GM19438 (cell line): ENCODE results near the gene NDE1.
"Not testable (repeated sequence)": the region's sequence is repeated elsewhere in the genome, so short reads cannot be mapped to it uniquely, and the experiment has no call there.

Source experiments
- ATAC-seq: cut with Tn5 transposase; IDR thresholded peaks from one replicate; pipeline ENCODE4 v1.9.1; 2021; ENCODE audit warnings: low read depth; ENCODE audit not compliant: unreplicated experiment

Gene NDE1

GRCh38 chr16:15620611-15621195 lies 29.3 kb upstream of the NDE1 start:
- ATAC-seq, result no peak

DNA sequence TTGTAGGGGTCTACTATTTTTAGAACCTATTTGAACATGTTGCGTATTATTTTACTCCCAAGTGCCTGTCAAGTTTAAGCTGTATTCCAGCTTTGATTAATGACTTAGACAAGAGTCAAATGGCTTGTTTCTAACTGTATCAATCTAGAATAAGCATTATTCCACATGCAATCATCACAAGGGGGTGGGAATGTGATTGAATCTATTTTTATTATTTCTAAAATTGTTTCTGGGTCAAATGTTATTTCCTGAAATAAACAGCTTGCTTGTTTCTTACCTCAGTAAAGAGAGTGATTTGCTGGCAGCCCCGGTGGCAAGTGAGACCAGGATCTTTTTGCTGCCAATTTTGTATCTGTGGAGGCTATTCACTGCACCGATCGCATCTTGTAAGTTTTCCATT lies 28.6 kb upstream of the NDE1 start:
- ATAC-seq, result no peak

- no peak for ATAC-seq
These were observed 28.2 kb upstream of the NDE1 start for GRCh38 chr16:15621889-15622288.

- no peak for ATAC-seq
These were observed 18.2 kb upstream of the NDE1 start for GRCh38 chr16:15631730-15632409.

- no peak for ATAC-seq
These were observed 14.1 kb upstream of the NDE1 start for GRCh38 chr16:15635926-15636325.

DNA sequence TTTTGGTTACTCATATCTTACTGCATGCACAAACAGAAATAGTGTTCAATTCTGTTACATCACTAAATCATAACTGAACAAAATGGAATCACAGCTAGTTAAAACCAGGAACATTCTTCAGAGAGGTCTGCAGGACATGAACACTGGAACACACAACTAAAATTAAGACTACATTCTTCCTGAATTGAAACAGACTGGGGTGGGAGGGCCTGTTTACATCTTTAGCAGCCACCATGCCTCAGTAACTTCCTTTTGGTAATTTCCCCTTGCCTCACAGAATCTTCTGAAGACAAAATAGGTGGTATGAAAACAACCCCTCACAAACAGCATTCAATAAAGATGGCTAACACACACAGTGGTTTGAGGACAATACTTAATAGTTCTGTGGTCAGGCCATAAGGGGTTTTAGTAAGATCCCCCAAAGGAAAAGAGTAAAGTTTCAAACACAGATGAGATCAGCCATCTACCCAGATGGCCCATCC lies 13.6 kb upstream of the NDE1 start:
- ATAC-seq, result no peak

- no peak for ATAC-seq
These were observed 10.9 kb upstream of the NDE1 start for GRCh38 chr16:15639061-15639568.

DNA sequence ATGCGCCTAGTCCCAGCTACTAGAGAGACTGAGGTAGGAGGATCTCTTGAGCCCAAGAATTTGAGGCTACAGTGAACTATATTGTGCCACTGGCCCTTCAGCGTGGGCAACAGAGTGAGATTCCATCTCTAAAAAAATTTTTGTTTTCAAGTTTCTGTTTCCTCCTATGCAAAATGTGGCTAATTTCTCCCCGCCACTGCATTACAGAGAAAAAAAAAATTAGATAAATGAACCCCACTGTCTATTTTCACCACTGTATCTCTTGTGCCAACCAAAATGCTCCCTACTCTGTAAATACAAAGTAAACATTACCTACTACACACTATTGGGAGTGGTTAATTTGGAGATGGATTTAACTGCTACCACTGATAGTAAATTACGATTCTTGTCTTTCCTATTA lies 9.1 kb upstream of the NDE1 start:
- ATAC-seq, result no peak

GRCh38 chr16:15641753-15642556 lies 8.1 kb upstream of the NDE1 start:
- ATAC-seq, result no peak

DNA sequence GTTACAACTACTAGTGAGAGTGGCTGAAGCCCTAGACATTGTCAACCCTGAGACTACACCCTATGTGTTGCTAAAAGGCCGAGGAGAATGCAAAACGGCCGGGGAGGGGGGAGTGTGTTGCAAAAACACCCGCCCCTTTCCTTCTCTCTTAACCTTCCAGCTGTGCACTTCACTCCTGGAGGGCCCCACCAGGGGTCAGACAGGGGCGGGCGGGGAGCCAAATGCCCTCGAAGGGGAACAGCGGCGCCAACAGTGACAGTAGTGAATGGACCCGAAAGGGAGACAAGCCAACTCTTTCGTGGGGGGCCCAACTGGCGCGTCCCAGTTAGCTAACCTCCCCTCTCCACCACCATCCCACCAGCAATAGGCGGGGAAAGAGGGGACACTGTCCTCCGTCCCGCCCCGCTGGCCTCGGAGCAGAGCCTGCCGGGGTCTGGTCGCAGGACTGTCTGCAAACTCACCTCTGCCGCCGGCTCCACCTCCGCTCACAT lies 7.4 kb upstream of the NDE1 start:
- ATAC-seq, result peak; percentile 53

- ATAC-seq, result peak; percentile 39
These were observed 6.7 kb upstream of the NDE1 start, which contains the start of gene MARF1 for GRCh38 chr16:15643048-15643945. Gene MARF1, minus strand, starts transcription at chr16:15643154. Its CDS starts 3,921 bp downstream, at chr16:15639233.

GRCh38 chr16:15643946-15644250 lies 6.1 kb upstream of the NDE1 start:
- ATAC-seq, result no peak

DNA sequence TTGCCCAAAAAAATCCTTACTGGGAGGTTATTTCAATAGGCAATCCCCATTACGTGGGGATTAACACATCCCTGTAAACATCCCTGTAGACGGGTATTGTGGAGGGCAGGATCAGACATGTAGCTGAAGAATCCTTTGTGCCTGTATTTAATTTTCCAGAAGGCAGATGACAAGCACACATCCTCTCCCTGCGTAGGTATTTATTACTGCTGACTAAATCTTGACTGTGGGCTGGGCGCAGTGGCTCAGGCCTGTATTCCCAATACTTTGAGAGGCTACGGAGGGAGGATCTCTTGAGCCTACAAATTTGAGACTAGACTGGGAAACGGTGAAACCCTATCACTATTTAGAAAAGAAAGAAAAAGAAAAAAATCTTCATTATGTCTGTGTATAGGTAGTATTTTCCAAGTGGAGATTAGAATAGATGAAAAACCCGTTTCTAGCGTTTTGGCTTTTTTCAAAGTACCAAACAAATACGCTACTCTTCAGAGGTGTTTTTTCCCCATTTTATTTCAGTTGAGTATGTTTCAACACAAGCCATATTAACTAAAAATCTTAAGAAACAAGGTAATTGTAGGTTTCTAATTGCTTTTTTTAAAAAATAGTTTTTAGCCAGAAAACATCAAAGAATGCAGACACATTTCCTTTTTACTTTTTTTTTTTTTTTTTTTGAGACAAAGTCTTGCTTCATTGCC lies 5.6 kb upstream of the NDE1 start:
- ATAC-seq, result no peak

- ATAC-seq, result not testable (repeated sequence)
These were observed 5.0 kb upstream of the NDE1 start for GRCh38 chr16:15644962-15645465.

- not testable (repeated sequence) for ATAC-seq
These were observed 3.3 kb upstream of the NDE1 start for GRCh38 chr16:15646557-15647293.

- no peak for ATAC-seq
These were observed 2.6 kb upstream of the NDE1 start for GRCh38 chr16:15647294-15648014.

GRCh38 chr16:15648135-15648730 lies 1.8 kb upstream of the NDE1 start:
- ATAC-seq, result no peak

- not testable (repeated sequence) for ATAC-seq
These were observed 734 bp upstream of the NDE1 start for GRCh38 chr16:15649311-15649710.
